A549 (cell line): Measurements from ENCODE around the gene CIPC. TPM values are rescaled to one million over a fixed set of nuclear protein-coding genes. Genes with fewer than 3 reads are reported as not detected.

ENCODE experiments used
- ATAC-seq, 2 experiments: fragments of 200-7000 bp in 1 of 2; fragments of >200 bp in 1 of 2; cut with Nextera tagmentation in 1 of 2; cut with Tn5 transposase in 1 of 2; 3 replicates each; pipeline versions ENCODE4 v1.8.0 to v1.9.1; 2018 to 2020; ENCODE audit warnings: mild to moderate bottlenecking in 1 of 2, moderate library complexity in 1 of 2
- CTCF ChIA-PET: fragments of 300-600 bp; sonication (Branson Sonifier 250); formaldehyde crosslinking; extraction: SDS; loops from one replicate; lab custom pipeline; 2021; ENCODE audit warnings: antibody characterized with exemption, inconsistent platforms; lab: Yijun Ruan, JAX
- POLR2A ChIA-PET: fragments of 350-600 bp; formaldehyde crosslinking; extraction: SDS; loops from one replicate; lab custom pipeline; 2021; ENCODE audit warnings: antibody characterized with exemption, inconsistent platforms; lab: Yijun Ruan, JAX
- DNase-seq, 2 experiments: peaks; one replicate each; pipeline versions ENCODE4 v3.0.0 to v3.0.0-alpha.2; 2011 to 2016; ENCODE audit warnings: low read depth in 1 of 2, low spot score in 1 of 2
- FAIRE-seq: peaks from 2 replicates; lab custom pipeline; 2011; peaks lifted over from hg19 to GRCh38; lab: Jason Lieb, UNC
- H3K27ac ChIP-seq, 2 experiments: fragments of >200 bp; sonication (Bioruptor Twin); formaldehyde crosslinking; 3 replicates each; pipeline ENCODE4 v1.5.1; 2016 to 2017
- H3K4me1 ChIP-seq: fragments of >200 bp; sonication (Bioruptor Twin); formaldehyde crosslinking; 3 replicates; pipeline ENCODE4 v1.6.1; 2016
- H3K4me2 ChIP-seq: fragments of >200 bp; sonication (Bioruptor Twin); formaldehyde crosslinking; 3 replicates; pipeline ENCODE4 v1.6.1; 2016
- H3K4me3 ChIP-seq: fragments of >200 bp; sonication (Bioruptor Twin); formaldehyde crosslinking; 3 replicates; pipeline ENCODE4 v1.5.1; 2016
- H3K9me3 ChIP-seq: fragments of >200 bp; sonication (Bioruptor Twin); formaldehyde crosslinking; 3 replicates; pipeline ENCODE4 v1.6.1; 2016
- BHLHE40 ChIP-seq: IDR thresholded peaks from 2 replicates; pipeline ENCODE4 v1.6.1; 2012; ENCODE audit warnings: low read depth, low read length, inconsistent platforms
- CBX2 ChIP-seq: fragments of 200-600 bp; sonication (generic); IDR thresholded peaks from 2 replicates; pipeline ENCODE4 v1.6.1; 2016; ENCODE audit warnings: low read depth, mild to moderate bottlenecking, borderline replicate concordance
- CEBPB ChIP-seq, 2 experiments: fragments of >200 bp in 1 of 2; sonication (Bioruptor Twin) in 1 of 2; formaldehyde crosslinking in 1 of 2; IDR thresholded peaks; 2 replicates each; pipeline ENCODE4 v1.6.1; 2012 to 2016
- EHF ChIP-seq: fragments of 250-450 bp; sonication (Bioruptor Pico); IDR thresholded peaks from 2 replicates; pipeline ENCODE4 v1.5.0; 2020; ENCODE audit warnings: mild to moderate bottlenecking
- EHMT2 ChIP-seq: fragments of 200-600 bp; sonication (generic); IDR thresholded peaks from 2 replicates; pipeline ENCODE4 v1.6.1; 2016; ENCODE audit warnings: antibody characterized with exemption, low read depth, mild to moderate bottlenecking, moderate library complexity
- EP300 ChIP-seq, 2 experiments: fragments of >200 bp; sonication (Bioruptor Twin); formaldehyde crosslinking; IDR thresholded peaks; 2 replicates in 1 of 2; 3 replicates in 1 of 2; pipeline ENCODE4 v1.6.1; 2016 to 2017
- HEYL ChIP-seq: fragments of 250-450 bp; sonication (Bioruptor Pico); IDR thresholded peaks from 2 replicates; pipeline ENCODE4 v1.8.0; 2021; ENCODE audit warnings: mild to moderate bottlenecking, moderate library complexity
- HOXB13 ChIP-seq: fragments of 250-450 bp; sonication (Bioruptor Pico); IDR thresholded peaks from 2 replicates; pipeline ENCODE4 v1.5.0; 2020; ENCODE audit warnings: low read depth, mild to moderate bottlenecking, moderate library complexity
- JUN ChIP-seq, 2 experiments: fragments of >200 bp; sonication (Bioruptor Twin); formaldehyde crosslinking; IDR thresholded peaks; 2 replicates in 1 of 2; 3 replicates in 1 of 2; pipeline ENCODE4 v1.6.1; 2016 to 2017
- JUNB ChIP-seq: fragments of >200 bp; sonication (Bioruptor Twin); formaldehyde crosslinking; IDR thresholded peaks from 2 replicates; pipeline ENCODE4 v1.6.1; 2016
- KDM1A ChIP-seq: fragments of 200-600 bp; sonication (generic); IDR thresholded peaks from 2 replicates; pipeline ENCODE4 v1.6.1; 2016; ENCODE audit warnings: low read depth, mild to moderate bottlenecking
- KDM5A ChIP-seq: fragments of 200-600 bp; sonication (generic); IDR thresholded peaks from 2 replicates; pipeline ENCODE4 v1.6.1; 2016; ENCODE audit warnings: antibody characterized with exemption, mild to moderate bottlenecking
- MAFK ChIP-seq: fragments of 450-650 bp; IDR thresholded peaks from 2 replicates; pipeline ENCODE4 v1.6.1; 2014; ENCODE audit not compliant: partially characterized antibody
- NFE2L2 ChIP-seq: fragments of 150-350 bp; conservative IDR thresholded peaks from 2 replicates; pipeline ENCODE4 v1.6.1; 2014; ENCODE audit warnings: low read length
- RAD21 ChIP-seq, 2 experiments: fragments of >200 bp in 1 of 2; sonication (Bioruptor Twin) in 1 of 2; formaldehyde crosslinking in 1 of 2; IDR thresholded peaks in 1 of 2; conservative IDR thresholded peaks in 1 of 2; 2 replicates in 1 of 2; 3 replicates in 1 of 2; pipeline ENCODE4 v1.6.1; 2012 to 2018; ENCODE audit warnings: inconsistent platforms in 1 of 2
- RARB ChIP-seq: fragments of 250-450 bp; sonication (Bioruptor Pico); IDR thresholded peaks from 2 replicates; pipeline ENCODE4 v1.8.0; 2021; ENCODE audit warnings: mild to moderate bottlenecking, moderate library complexity
- SREBF2 ChIP-seq: fragments of 450-650 bp; IDR thresholded peaks from 2 replicates; pipeline ENCODE4 v1.6.1; 2014; ENCODE audit warnings: mild to moderate bottlenecking, moderate library complexity
- TFCP2L1 ChIP-seq: fragments of 250-450 bp; sonication (Bioruptor Pico); IDR thresholded peaks from 2 replicates; pipeline ENCODE4 v1.5.0; 2021; ENCODE audit warnings: mild to moderate bottlenecking
- TP53 ChIP-seq: fragments of 250-450 bp; sonication (Bioruptor Pico); IDR thresholded peaks from 2 replicates; pipeline ENCODE4 v1.5.0; 2021; ENCODE audit warnings: mild to moderate bottlenecking, moderate library complexity
- ZFP36 ChIP-seq: fragments of 450-650 bp; IDR thresholded peaks from 2 replicates; pipeline ENCODE4 v1.6.1; 2014; ENCODE audit warnings: borderline replicate concordance; ENCODE audit not compliant: partially characterized antibody
- ZNF302 ChIP-seq: fragments of 250-450 bp; sonication (Bioruptor Pico); IDR thresholded peaks from 2 replicates; pipeline ENCODE4 v1.9.0; 2021; ENCODE audit warnings: inconsistent platforms, mild to moderate bottlenecking, moderate library complexity
- ZSCAN20 ChIP-seq: fragments of 250-450 bp; sonication (Bioruptor Pico); IDR thresholded peaks from 2 replicates; pipeline ENCODE4 v1.8.0; 2022; ENCODE audit warnings: mild to moderate bottlenecking, moderate library complexity
- WGBS: methylation state at CpG from one replicate; pipeline ENCODE4 v1.1.6; 2017; ENCODE audit errors: missing lambda C conversion rate; 5-methylcytosine and 5-hydroxymethylcytosine counted together
- polyA plus RNA-seq, 4 experiments: library from polyadenylated mRNA; depleted of rRNA in 3 of 4; stranded (reverse); fragments of >200 nt; fragmentation: RNase III in 1 of 4; extraction: RNeasy Plus Mini Kit Qiagen cat#74134 plus additional on column Dnase treatment in 1 of 4; gene quantifications; 2 replicates in 3 of 4; 3 replicates in 1 of 4; pipeline ENCODE4 v1.2.3, GENCODE V29; 2011 to 2017
- TF ChIP-seq, protein P1 (sequence below): fragments of 150-350 bp; IDR thresholded peaks from 2 replicates; pipeline ENCODE4 v1.6.1; 2014; ENCODE audit warnings: low read depth, mild to moderate bottlenecking, low read length
- TF ChIP-seq, protein P2 (sequence below): fragments of 250-450 bp; sonication (Bioruptor Pico); IDR thresholded peaks from 2 replicates; pipeline ENCODE4 v1.5.0; 2020; ENCODE audit warnings: low read depth, mild to moderate bottlenecking, moderate library complexity
- TF ChIP-seq, protein P3 (sequence below): fragments of 450-650 bp; IDR thresholded peaks from 2 replicates; pipeline ENCODE4 v1.6.1; 2014; ENCODE audit warnings: antibody characterized with exemption
- TF ChIP-seq, protein P4 (sequence below): IDR thresholded peaks from 2 replicates; pipeline ENCODE4 v1.6.1; 2012
- TF ChIP-seq, protein P5 (sequence below): fragments of 200-600 bp; sonication (generic); IDR thresholded peaks from 2 replicates; pipeline ENCODE4 v1.6.1; 2016; ENCODE audit warnings: antibody characterized with exemption, mild to moderate bottlenecking, moderate library complexity
- TF ChIP-seq, protein P6 (sequence below): IDR thresholded peaks from 2 replicates; pipeline ENCODE4 v1.6.1; 2012; ENCODE audit warnings: low read depth, borderline replicate concordance
- TF ChIP-seq, protein P7 (sequence below): fragments of >200 bp; sonication (Bioruptor Twin); formaldehyde crosslinking; IDR thresholded peaks from 3 replicates; pipeline ENCODE4 v1.6.1; 2016
- TF ChIP-seq, protein P8 (sequence below): fragments of >200 bp; sonication (Bioruptor Twin); formaldehyde crosslinking; IDR thresholded peaks from 2 replicates; pipeline ENCODE4 v1.6.1; 2016

The CIPC gene
- polyA plus RNA-seq, 2 of the 4 experiments (the other 2 are of a cell fraction), result 8.9 to 13.9 TPM

DNA sequence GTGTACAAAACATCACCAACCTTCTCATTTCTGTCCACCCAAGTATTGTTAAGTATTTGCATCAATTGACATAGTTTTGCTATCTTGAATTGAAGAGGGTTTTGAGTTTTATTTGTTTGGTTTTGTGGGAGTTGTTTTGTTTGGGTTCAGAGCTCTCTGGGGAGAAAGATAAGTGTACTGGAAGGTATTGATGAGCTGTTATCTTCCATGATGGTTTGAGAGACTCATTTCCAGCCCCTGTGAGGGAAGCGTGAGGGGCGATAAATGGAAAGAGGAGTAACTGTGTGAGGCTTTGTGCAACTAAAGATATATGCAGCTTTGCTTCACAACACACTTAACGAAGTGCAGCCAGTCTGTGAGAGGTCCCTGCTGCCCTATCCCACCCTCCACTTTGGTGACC lies 15.7 kb upstream of the CIPC start:
- CTCF ChIA-PET, result interaction anchor here (1.8 to 34.2 kb wide), 5 partner anchors 5 to 206 kb away, joined by 3 to 1600 read pairs (median 450); no protein-coding TSS in a partner anchor
- Histone ChIP-seq H3K4me3 (no peak overlapping the region), H3K27ac (no peak overlapping the region), H3K4me1 (no peaks in the 10 kb centered on the region), H3K9me3 (no peaks in the 10 kb centered on the region; the same call in 2 of the 3 replicates), H3K4me2 (no peak overlapping the region)
- 69% methylated on average over 3 of the region's 3 CpGs for WGBS
- DNase-seq, result no peak
- TF ChIP-seq, protein P1, sequence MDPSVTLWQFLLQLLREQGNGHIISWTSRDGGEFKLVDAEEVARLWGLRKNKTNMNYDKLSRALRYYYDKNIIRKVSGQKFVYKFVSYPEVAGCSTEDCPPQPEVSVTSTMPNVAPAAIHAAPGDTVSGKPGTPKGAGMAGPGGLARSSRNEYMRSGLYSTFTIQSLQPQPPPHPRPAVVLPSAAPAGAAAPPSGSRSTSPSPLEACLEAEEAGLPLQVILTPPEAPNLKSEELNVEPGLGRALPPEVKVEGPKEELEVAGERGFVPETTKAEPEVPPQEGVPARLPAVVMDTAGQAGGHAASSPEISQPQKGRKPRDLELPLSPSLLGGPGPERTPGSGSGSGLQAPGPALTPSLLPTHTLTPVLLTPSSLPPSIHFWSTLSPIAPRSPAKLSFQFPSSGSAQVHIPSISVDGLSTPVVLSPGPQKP, result no peak
- TF ChIP-seq, protein P2, sequence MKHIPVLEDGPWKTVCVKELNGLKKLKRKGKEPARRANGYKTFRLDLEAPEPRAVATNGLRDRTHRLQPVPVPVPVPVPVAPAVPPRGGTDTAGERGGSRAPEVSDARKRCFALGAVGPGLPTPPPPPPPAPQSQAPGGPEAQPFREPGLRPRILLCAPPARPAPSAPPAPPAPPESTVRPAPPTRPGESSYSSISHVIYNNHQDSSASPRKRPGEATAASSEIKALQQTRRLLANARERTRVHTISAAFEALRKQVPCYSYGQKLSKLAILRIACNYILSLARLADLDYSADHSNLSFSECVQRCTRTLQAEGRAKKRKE (CRISPR knock-in tag), result no peak
- TF ChIP-seq KDM1A (no peak), ZNF302 (CRISPR knock-in tag) (no peak), JUNB (no peak), TFCP2L1 (no peak), ZSCAN20 (CRISPR knock-in tag) (no peak), KDM5A (no peak), RARB (CRISPR knock-in tag) (no peak), MAFK (no peak), SREBF2 (no peak), ZFP36 (no peak), EHMT2 (no peak), TP53 (CRISPR knock-in tag) (no peak), CEBPB (IDR thresholded peaks at IDR 0.05) (no peak), NFE2L2 (no peak), JUN (IDR thresholded peaks at IDR 0.05) (no peak)
- TF ChIP-seq, protein P3, sequence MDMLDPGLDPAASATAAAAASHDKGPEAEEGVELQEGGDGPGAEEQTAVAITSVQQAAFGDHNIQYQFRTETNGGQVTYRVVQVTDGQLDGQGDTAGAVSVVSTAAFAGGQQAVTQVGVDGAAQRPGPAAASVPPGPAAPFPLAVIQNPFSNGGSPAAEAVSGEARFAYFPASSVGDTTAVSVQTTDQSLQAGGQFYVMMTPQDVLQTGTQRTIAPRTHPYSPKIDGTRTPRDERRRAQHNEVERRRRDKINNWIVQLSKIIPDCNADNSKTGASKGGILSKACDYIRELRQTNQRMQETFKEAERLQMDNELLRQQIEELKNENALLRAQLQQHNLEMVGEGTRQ, result no peak
- TF ChIP-seq, protein P4, sequence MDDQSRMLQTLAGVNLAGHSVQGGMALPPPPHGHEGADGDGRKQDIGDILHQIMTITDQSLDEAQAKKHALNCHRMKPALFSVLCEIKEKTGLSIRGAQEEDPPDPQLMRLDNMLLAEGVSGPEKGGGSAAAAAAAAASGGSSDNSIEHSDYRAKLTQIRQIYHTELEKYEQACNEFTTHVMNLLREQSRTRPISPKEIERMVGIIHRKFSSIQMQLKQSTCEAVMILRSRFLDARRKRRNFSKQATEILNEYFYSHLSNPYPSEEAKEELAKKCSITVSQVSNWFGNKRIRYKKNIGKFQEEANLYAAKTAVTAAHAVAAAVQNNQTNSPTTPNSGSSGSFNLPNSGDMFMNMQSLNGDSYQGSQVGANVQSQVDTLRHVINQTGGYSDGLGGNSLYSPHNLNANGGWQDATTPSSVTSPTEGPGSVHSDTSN, result no peak
- TF ChIP-seq, protein P5, sequence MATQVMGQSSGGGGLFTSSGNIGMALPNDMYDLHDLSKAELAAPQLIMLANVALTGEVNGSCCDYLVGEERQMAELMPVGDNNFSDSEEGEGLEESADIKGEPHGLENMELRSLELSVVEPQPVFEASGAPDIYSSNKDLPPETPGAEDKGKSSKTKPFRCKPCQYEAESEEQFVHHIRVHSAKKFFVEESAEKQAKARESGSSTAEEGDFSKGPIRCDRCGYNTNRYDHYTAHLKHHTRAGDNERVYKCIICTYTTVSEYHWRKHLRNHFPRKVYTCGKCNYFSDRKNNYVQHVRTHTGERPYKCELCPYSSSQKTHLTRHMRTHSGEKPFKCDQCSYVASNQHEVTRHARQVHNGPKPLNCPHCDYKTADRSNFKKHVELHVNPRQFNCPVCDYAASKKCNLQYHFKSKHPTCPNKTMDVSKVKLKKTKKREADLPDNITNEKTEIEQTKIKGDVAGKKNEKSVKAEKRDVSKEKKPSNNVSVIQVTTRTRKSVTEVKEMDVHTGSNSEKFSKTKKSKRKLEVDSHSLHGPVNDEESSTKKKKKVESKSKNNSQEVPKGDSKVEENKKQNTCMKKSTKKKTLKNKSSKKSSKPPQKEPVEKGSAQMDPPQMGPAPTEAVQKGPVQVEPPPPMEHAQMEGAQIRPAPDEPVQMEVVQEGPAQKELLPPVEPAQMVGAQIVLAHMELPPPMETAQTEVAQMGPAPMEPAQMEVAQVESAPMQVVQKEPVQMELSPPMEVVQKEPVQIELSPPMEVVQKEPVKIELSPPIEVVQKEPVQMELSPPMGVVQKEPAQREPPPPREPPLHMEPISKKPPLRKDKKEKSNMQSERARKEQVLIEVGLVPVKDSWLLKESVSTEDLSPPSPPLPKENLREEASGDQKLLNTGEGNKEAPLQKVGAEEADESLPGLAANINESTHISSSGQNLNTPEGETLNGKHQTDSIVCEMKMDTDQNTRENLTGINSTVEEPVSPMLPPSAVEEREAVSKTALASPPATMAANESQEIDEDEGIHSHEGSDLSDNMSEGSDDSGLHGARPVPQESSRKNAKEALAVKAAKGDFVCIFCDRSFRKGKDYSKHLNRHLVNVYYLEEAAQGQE, result no peak
- no peak for ATAC-seq
- FAIRE-seq, result no peak
- POLR2A ChIA-PET, result no interaction called here

DNA sequence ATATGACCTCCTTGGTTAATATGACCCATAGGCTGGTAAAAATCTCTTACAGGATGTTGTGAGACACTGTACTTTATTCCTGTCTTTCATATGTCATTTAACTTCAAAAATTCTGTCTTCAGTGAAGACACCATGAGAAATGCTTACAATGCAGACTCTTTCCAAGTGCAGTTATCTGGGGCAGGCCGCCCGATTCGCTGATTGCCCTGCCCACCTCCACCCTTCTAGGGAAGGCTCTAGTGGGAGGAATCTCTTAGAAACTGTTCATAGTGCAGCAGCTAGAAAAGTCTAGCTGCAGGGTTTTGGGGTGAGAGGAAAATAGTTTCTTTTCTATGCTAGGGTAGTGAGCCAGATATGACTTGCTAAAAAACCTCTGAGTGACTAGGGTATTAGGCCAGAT lies 15.0 kb upstream of the CIPC start:
- DNase-seq, result no peak
- TF ChIP-seq RAD21 (conservative IDR thresholded peaks at IDR 0.05 in 1 of 2, IDR thresholded peaks at IDR 0.05 in 1 of 2) (no peak), EP300 (IDR thresholded peaks at IDR 0.05) (no peak), BHLHE40 (no peak), TFCP2L1 (no peak), HEYL (CRISPR knock-in tag) (no peak), EHF (CRISPR knock-in tag) (no peak), HOXB13 (CRISPR knock-in tag) (no peak), CBX2 (no peak), RARB (CRISPR knock-in tag) (no peak), JUNB (no peak), CEBPB (IDR thresholded peaks at IDR 0.05) (no peak)
- TF ChIP-seq, protein P6, sequence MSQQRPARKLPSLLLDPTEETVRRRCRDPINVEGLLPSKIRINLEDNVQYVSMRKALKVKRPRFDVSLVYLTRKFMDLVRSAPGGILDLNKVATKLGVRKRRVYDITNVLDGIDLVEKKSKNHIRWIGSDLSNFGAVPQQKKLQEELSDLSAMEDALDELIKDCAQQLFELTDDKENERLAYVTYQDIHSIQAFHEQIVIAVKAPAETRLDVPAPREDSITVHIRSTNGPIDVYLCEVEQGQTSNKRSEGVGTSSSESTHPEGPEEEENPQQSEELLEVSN, result no peak
- TF ChIP-seq, protein P7, sequence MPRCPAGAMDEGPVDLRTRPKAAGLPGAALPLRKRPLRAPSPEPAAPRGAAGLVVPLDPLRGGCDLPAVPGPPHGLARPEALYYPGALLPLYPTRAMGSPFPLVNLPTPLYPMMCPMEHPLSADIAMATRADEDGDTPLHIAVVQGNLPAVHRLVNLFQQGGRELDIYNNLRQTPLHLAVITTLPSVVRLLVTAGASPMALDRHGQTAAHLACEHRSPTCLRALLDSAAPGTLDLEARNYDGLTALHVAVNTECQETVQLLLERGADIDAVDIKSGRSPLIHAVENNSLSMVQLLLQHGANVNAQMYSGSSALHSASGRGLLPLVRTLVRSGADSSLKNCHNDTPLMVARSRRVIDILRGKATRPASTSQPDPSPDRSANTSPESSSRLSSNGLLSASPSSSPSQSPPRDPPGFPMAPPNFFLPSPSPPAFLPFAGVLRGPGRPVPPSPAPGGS, result no peak
- TF ChIP-seq, protein P8, sequence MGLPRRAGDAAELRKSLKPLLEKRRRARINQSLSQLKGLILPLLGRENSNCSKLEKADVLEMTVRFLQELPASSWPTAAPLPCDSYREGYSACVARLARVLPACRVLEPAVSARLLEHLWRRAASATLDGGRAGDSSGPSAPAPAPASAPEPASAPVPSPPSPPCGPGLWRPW, result no peak

More for the DNA sequence above, 15.0 kb upstream of the CIPC start:
- Histone ChIP-seq H3K4me1 (no peaks in the 10 kb centered on the region), H3K4me3 (no peak overlapping the region), H3K9me3 (no peaks in the 10 kb centered on the region; the same call in 2 of the 3 replicates), H3K4me2 (no peak overlapping the region), H3K27ac (no peak overlapping the region)
- ChIA-PET CTCF (interaction anchor here (0.6 to 34.2 kb wide), 6 partner anchors 5 to 1922 kb away, joined by 3 to 1600 read pairs (median 450); no protein-coding TSS in a partner anchor), POLR2A (no interaction called here)
- no peak for ATAC-seq
- FAIRE-seq, result no peak
- WGBS, result 85% methylated on average over 3 of the region's 3 CpGs
